Lung (tissue), 12 donors: ENCODE results near the gene FAM228B. TPM values are rescaled to one million over a fixed set of nuclear protein-coding genes. Genes with fewer than 3 reads are reported as not detected.

Source experiments
- ATAC-seq: fragments of 200-7000 bp; cut with Tn5 transposase; one replicate; pipeline ENCODE4 v1.9.1; 2020; ENCODE audit warnings: moderate number of reproducible peaks; ENCODE audit not compliant: insufficient read depth, low FRiP score
- DNase-seq, 3 donors: peaks; one replicate each; pipeline ENCODE4 v3.0.0-alpha.2; 2013 to 2017
- H3K27ac ChIP-seq, 2 donors: one replicate each; pipeline ENCODE4 v1.5.1; 2013; ENCODE audit warnings: mild to moderate bottlenecking in 2 of 2, moderate library complexity in 2 of 2, control low read depth in 1 of 2, inconsistent platforms in 1 of 2, low read depth in 1 of 2, low read length in 1 of 2
- H3K27me3 ChIP-seq, 3 donors: one replicate each; pipeline ENCODE4 v1.5.1; 2013; ENCODE audit warnings: low read length in 2 of 3; ENCODE audit not compliant: control insufficient read depth in 3 of 3, insufficient read depth in 3 of 3
- H3K36me3 ChIP-seq, 4 donors: one replicate each; pipeline ENCODE4 v1.5.1; 2013; ENCODE audit warnings: low read length in 4 of 4, mild to moderate bottlenecking in 1 of 4, moderate library complexity in 1 of 4; ENCODE audit not compliant: control insufficient read depth in 4 of 4, insufficient read depth in 4 of 4
- H3K4me1 ChIP-seq, 5 donors: one replicate each; pipeline ENCODE4 v1.5.1; 2013; ENCODE audit warnings: low read length in 5 of 5, mild to moderate bottlenecking in 2 of 5, moderate library complexity in 1 of 5; ENCODE audit not compliant: control insufficient read depth in 5 of 5, insufficient read depth in 5 of 5
- H3K4me3 ChIP-seq: one replicate; pipeline ENCODE4 v1.5.1; 2013; ENCODE audit warnings: mild to moderate bottlenecking, control low read depth, moderate library complexity
- H3K9ac ChIP-seq, 2 donors: one replicate each; pipeline ENCODE4 v1.5.1; 2013; ENCODE audit warnings: low read length in 2 of 2, control low read depth in 1 of 2; ENCODE audit not compliant: insufficient read depth in 1 of 2
- H3K9me3 ChIP-seq, 4 donors: one replicate each; pipeline ENCODE4 v1.5.1; 2013; ENCODE audit warnings: low read length in 3 of 4, mild to moderate bottlenecking in 1 of 4, moderate library complexity in 1 of 4; ENCODE audit not compliant: control insufficient read depth in 4 of 4, insufficient read depth in 3 of 4
- WGBS, 2 donors: extraction: QIAGEN DNeasy Blood & Tissue Kit; methylation state at CpG; one replicate each; pipeline ENCODE4 v1.1.7; 2013; 5-methylcytosine and 5-hydroxymethylcytosine counted together
- polyA plus RNA-seq, 2 donors: library from polyadenylated mRNA; stranded (reverse); fragments of 200-250 nt; gene quantifications; one replicate each; pipeline ENCODE4 v1.2.1, GENCODE V29; 2013
- total RNA-seq, 2 donors: library from RNA; depleted of rRNA in 1 of 2; stranded (reverse); fragments of >200 nt in 1 of 2; gene quantifications; one replicate each; pipeline ENCODE4 v1.2.1, GENCODE V29; 2014 to 2021
- TF ChIP-seq, protein P1 (sequence below): IDR thresholded peaks from 2 replicates; pipeline ENCODE4 v1.5.1; 2012; ENCODE audit warnings: mild to moderate bottlenecking; ENCODE audit errors: control extremely low read depth, extremely low read depth
- donor health status: control.
- donor health status: control.
- donor health status: Bipolar disorder and iron deficiency.
- donor health status: healthy.
- donor health status: DM: yes; HTN: yes; CAD: no.

FAM228B gene
- total and polyA plus RNA-seq, 4 donors, result 5.0 to 35.4 (median 22.0) TPM

DNA sequence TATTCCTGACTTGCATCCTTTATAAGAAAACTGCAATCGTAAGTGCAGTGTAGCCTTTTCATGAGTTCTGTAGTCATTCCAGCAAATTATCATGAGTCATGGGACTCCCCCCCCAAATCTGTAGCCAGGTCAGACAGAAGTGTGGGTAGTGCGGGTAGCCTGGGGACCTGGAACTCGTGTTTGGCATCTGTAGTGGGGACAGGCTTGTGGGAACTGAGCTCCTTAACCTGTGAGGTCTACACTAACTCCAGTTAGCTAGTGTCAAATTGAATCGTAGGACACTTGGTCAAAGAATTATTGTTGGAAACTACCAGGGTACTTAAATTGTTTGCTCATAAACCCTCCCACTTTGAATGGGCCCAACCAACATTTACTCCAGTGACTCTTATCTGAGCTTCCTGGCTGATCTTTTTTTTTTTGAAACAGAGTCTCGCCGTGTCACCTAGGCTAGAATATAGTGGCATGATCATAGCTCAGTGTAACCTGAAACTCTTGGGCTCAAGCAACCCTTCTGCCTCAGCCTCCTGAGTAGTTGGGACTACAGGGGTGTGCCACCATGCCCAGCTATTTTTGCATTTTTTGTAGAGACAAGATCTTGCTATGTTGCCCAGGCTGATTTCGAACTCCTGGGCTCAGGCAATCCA lies 12.5 kb upstream of the FAM228B start:
- 77 to 87% methylated on average over 7 of the region's 7 CpGs for WGBS, 2 donors
- DNase-seq, result no peak
- ATAC-seq, result no peak
- H3K27me3 ChIP-seq, result no peaks in the 10 kb centered on the region
- peaks cover 0 to 3% (median 0%) of the 10 kb centered on the region in 4 donors for H3K9me3 ChIP-seq
- H3K27ac ChIP-seq, result no peak overlapping the region
- H3K9ac ChIP-seq, result no peak overlapping the region
- H3K36me3 ChIP-seq, result peaks cover 0 to 8% (median 3%) of the 10 kb centered on the region in 4 donors
- H3K4me1 ChIP-seq, result no peaks in the 10 kb centered on the region
- no peak overlapping the region for H3K4me3 ChIP-seq
- TF ChIP-seq, protein P1, sequence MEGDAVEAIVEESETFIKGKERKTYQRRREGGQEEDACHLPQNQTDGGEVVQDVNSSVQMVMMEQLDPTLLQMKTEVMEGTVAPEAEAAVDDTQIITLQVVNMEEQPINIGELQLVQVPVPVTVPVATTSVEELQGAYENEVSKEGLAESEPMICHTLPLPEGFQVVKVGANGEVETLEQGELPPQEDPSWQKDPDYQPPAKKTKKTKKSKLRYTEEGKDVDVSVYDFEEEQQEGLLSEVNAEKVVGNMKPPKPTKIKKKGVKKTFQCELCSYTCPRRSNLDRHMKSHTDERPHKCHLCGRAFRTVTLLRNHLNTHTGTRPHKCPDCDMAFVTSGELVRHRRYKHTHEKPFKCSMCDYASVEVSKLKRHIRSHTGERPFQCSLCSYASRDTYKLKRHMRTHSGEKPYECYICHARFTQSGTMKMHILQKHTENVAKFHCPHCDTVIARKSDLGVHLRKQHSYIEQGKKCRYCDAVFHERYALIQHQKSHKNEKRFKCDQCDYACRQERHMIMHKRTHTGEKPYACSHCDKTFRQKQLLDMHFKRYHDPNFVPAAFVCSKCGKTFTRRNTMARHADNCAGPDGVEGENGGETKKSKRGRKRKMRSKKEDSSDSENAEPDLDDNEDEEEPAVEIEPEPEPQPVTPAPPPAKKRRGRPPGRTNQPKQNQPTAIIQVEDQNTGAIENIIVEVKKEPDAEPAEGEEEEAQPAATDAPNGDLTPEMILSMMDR, result no peak

DNA sequence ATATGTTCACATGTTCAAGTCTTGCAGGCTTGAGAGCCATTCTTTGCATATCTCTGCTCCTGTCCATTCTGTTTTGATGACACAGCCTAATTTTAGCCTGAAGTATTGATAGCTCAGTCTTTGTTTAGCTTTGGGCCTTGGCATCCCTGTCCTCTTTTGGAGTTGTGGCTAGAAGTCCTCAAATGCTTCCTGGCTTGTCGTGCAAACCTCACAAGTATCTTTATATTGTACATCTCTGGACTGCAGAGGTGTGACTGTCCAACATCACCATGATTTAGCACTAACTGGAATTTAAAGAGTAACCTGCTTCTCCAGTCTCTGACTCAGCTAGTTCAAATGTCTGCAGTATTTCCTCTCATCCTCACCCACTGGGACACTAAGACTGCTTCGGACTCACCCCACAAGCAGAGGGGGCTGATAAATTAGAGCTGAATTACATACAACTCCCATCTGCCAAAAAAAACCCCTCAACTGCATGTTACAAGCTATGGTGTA lies 11.8 kb upstream of the FAM228B start:
- no peak for DNase-seq

DNA sequence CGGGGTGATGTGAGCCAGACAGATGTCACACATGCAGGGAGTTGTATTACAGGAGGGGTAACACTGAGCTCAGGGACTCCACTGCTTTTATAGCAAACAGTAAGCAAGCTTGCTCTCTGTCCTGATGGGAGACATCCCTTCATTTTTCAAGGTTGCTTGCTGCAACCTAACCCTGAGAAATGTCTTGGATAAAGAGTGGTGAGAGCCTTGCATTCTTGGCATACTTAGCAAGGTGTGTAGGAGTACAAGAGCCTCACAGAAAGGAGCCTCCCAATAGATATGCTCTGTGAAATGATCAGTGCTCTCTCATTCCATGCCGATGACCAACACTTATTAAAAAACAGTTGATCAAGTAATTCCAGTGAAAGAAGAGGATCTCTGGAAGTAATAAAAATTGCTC lies 8.2 kb upstream of the FAM228B start:
- WGBS, 2 donors, result 44 to 47% methylated on average over 2 of the region's 2 CpGs
- TF ChIP-seq, protein P1, result no peak
- H3K9ac ChIP-seq, result no peak overlapping the region
- H3K4me1 ChIP-seq, result no peaks in the 10 kb centered on the region
- ATAC-seq (no peak), DNase-seq (no peak)
- no peak overlapping the region for H3K4me3 ChIP-seq
- no peak overlapping the region for H3K27ac ChIP-seq
- H3K27me3 ChIP-seq, result no peaks in the 10 kb centered on the region
- H3K36me3 ChIP-seq, result peaks cover 0 to 8% (median 5%) of the 10 kb centered on the region in 4 donors
- H3K9me3 ChIP-seq, result no peaks in the 10 kb centered on the region

More for the DNA sequence above, 11.8 kb upstream of the FAM228B start:
- H3K27ac ChIP-seq, result no peak overlapping the region
- WGBS, 2 donors, result 64 to 75% methylated on average over 2 of the region's 2 CpGs
- no peaks in the 10 kb centered on the region for H3K27me3 ChIP-seq
- H3K36me3 ChIP-seq, result peaks cover 0 to 8% (median 3%) of the 10 kb centered on the region in 4 donors
- no peak overlapping the region for H3K9ac ChIP-seq
- peaks cover 0 to 3% (median 0%) of the 10 kb centered on the region in 4 donors for H3K9me3 ChIP-seq
- no peak for ATAC-seq
- H3K4me1 ChIP-seq, result no peaks in the 10 kb centered on the region
- TF ChIP-seq, protein P1, result no peak
- H3K4me3 ChIP-seq, result no peak overlapping the region

DNA sequence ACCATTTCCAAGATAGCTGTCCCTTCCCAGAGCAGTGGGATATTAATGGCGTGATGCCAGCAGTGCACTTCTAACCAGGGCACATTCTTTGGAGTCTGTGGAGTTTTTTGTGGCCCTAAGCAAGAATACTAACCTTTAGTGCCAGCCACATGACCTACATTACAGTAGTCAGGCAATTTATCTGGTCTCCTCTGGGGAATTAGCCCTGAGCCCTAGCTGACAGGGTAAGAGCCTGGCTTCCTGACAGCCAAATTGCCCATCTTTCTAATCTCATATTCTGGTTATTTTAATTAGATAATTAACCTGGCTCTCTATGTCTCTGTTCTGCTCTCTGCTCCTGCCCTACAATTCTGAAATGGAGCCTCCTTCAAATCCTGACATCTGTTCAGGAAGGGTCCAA lies 5.4 kb upstream of the FAM228B start:
- Histone ChIP-seq H3K36me3 (peaks cover 0 to 8% (median 5%) of the 10 kb centered on the region in 4 donors), H3K9ac (no peak overlapping the region), H3K4me3 (no peak overlapping the region), H3K9me3 (no peaks in the 10 kb centered on the region), H3K27ac (no peak overlapping the region), H3K4me1 (peaks cover 0 to 22% (median 0%) of the 10 kb centered on the region in 5 donors), H3K27me3 (no peaks in the 10 kb centered on the region)
- DNase-seq (no peak), ATAC-seq (no peak)
- WGBS, 2 donors, result 84 to 97% methylated on average over 1 of the region's 1 CpG
- TF ChIP-seq, protein P1, result no peak
